A549 (cell line): Measurements from ENCODE around the gene NKAIN2. TPM values are rescaled to one million over a fixed set of nuclear protein-coding genes. Genes with fewer than 3 reads are reported as not detected.

Experiments used
- ATAC-seq, 2 experiments: fragments of 200-7000 bp in 1 of 2; fragments of >200 bp in 1 of 2; cut with Nextera tagmentation in 1 of 2; cut with Tn5 transposase in 1 of 2; 3 replicates each; pipeline versions ENCODE4 v1.8.0 to v1.9.1; 2018 to 2020; ENCODE audit warnings: mild to moderate bottlenecking in 1 of 2, moderate library complexity in 1 of 2
- CTCF ChIA-PET: fragments of 300-600 bp; sonication (Branson Sonifier 250); formaldehyde crosslinking; extraction: SDS; loops from one replicate; lab custom pipeline; 2021; ENCODE audit warnings: antibody characterized with exemption, inconsistent platforms; lab: Yijun Ruan, JAX
- POLR2A ChIA-PET: fragments of 350-600 bp; formaldehyde crosslinking; extraction: SDS; loops from one replicate; lab custom pipeline; 2021; ENCODE audit warnings: antibody characterized with exemption, inconsistent platforms; lab: Yijun Ruan, JAX
- DNase-seq, 2 experiments: peaks; one replicate each; pipeline versions ENCODE4 v3.0.0 to v3.0.0-alpha.2; 2011 to 2016; ENCODE audit warnings: low read depth in 1 of 2, low spot score in 1 of 2
- FAIRE-seq: peaks from 2 replicates; lab custom pipeline; 2011; peaks lifted over from hg19 to GRCh38; lab: Jason Lieb, UNC
- H3K27ac ChIP-seq, 2 experiments: fragments of >200 bp; sonication (Bioruptor Twin); formaldehyde crosslinking; 3 replicates each; pipeline ENCODE4 v1.5.1; 2016 to 2017
- H3K4me1 ChIP-seq: fragments of >200 bp; sonication (Bioruptor Twin); formaldehyde crosslinking; 3 replicates; pipeline ENCODE4 v1.6.1; 2016
- H3K4me2 ChIP-seq: fragments of >200 bp; sonication (Bioruptor Twin); formaldehyde crosslinking; 3 replicates; pipeline ENCODE4 v1.6.1; 2016
- H3K4me3 ChIP-seq: fragments of >200 bp; sonication (Bioruptor Twin); formaldehyde crosslinking; 3 replicates; pipeline ENCODE4 v1.5.1; 2016
- H3K9me3 ChIP-seq: fragments of >200 bp; sonication (Bioruptor Twin); formaldehyde crosslinking; 3 replicates; pipeline ENCODE4 v1.6.1; 2016
- BHLHE40 ChIP-seq: IDR thresholded peaks from 2 replicates; pipeline ENCODE4 v1.6.1; 2012; ENCODE audit warnings: low read depth, low read length, inconsistent platforms
- CBX2 ChIP-seq: fragments of 200-600 bp; sonication (generic); IDR thresholded peaks from 2 replicates; pipeline ENCODE4 v1.6.1; 2016; ENCODE audit warnings: low read depth, mild to moderate bottlenecking, borderline replicate concordance
- CEBPB ChIP-seq, 2 experiments: fragments of >200 bp in 1 of 2; sonication (Bioruptor Twin) in 1 of 2; formaldehyde crosslinking in 1 of 2; IDR thresholded peaks; 2 replicates each; pipeline ENCODE4 v1.6.1; 2012 to 2016
- E2F6 ChIP-seq: IDR thresholded peaks from 2 replicates; pipeline ENCODE4 v1.6.1; 2012; ENCODE audit warnings: low read depth, borderline replicate concordance
- ELK1 ChIP-seq: fragments of 150-350 bp; IDR thresholded peaks from 2 replicates; pipeline ENCODE4 v1.6.1; 2014; ENCODE audit warnings: low read depth, mild to moderate bottlenecking, low read length
- ESRRA ChIP-seq: fragments of 150-350 bp; IDR thresholded peaks from 2 replicates; pipeline ENCODE4 v1.6.1; 2014; ENCODE audit warnings: mild to moderate bottlenecking, low read length, borderline replicate concordance
- FOSB ChIP-seq: fragments of 250-450 bp; sonication (Bioruptor Pico); IDR thresholded peaks from 2 replicates; pipeline ENCODE4 v1.5.0; 2020; ENCODE audit warnings: mild to moderate bottlenecking, moderate library complexity
- FOXS1 ChIP-seq: fragments of 250-450 bp; sonication (Bioruptor Pico); IDR thresholded peaks from 2 replicates; pipeline ENCODE4 v1.5.0; 2020; ENCODE audit warnings: mild to moderate bottlenecking, moderate library complexity
- HOXA7 ChIP-seq: fragments of 250-450 bp; sonication (Bioruptor Pico); IDR thresholded peaks from 2 replicates; pipeline ENCODE4 v1.5.0; 2020; ENCODE audit warnings: mild to moderate bottlenecking, moderate library complexity
- HOXB5 ChIP-seq: fragments of 250-450 bp; sonication (Bioruptor Pico); IDR thresholded peaks from 2 replicates; pipeline ENCODE4 v1.5.0; 2020; ENCODE audit warnings: mild to moderate bottlenecking, moderate library complexity
- KDM1A ChIP-seq: fragments of 200-600 bp; sonication (generic); IDR thresholded peaks from 2 replicates; pipeline ENCODE4 v1.6.1; 2016; ENCODE audit warnings: low read depth, mild to moderate bottlenecking
- KDM5A ChIP-seq: fragments of 200-600 bp; sonication (generic); IDR thresholded peaks from 2 replicates; pipeline ENCODE4 v1.6.1; 2016; ENCODE audit warnings: antibody characterized with exemption, mild to moderate bottlenecking
- RAD21 ChIP-seq, 2 experiments: fragments of >200 bp in 1 of 2; sonication (Bioruptor Twin) in 1 of 2; formaldehyde crosslinking in 1 of 2; IDR thresholded peaks in 1 of 2; conservative IDR thresholded peaks in 1 of 2; 2 replicates in 1 of 2; 3 replicates in 1 of 2; pipeline ENCODE4 v1.6.1; 2012 to 2018; ENCODE audit warnings: inconsistent platforms in 1 of 2
- RCOR1 ChIP-seq: fragments of 150-350 bp; IDR thresholded peaks from 2 replicates; pipeline ENCODE4 v1.6.1; 2014; ENCODE audit warnings: antibody characterized with exemption, low read length, low read depth
- TFCP2L1 ChIP-seq: fragments of 250-450 bp; sonication (Bioruptor Pico); IDR thresholded peaks from 2 replicates; pipeline ENCODE4 v1.5.0; 2021; ENCODE audit warnings: mild to moderate bottlenecking
- TP53 ChIP-seq: fragments of 250-450 bp; sonication (Bioruptor Pico); IDR thresholded peaks from 2 replicates; pipeline ENCODE4 v1.5.0; 2021; ENCODE audit warnings: mild to moderate bottlenecking, moderate library complexity
- USF2 ChIP-seq: fragments of 450-650 bp; IDR thresholded peaks from 2 replicates; pipeline ENCODE4 v1.6.1; 2014; ENCODE audit warnings: antibody characterized with exemption
- ZC3H11A ChIP-seq: fragments of 450-650 bp; IDR thresholded peaks from 2 replicates; pipeline ENCODE4 v1.6.1; 2014; ENCODE audit warnings: antibody characterized with exemption, mild to moderate bottlenecking
- ZNF302 ChIP-seq: fragments of 250-450 bp; sonication (Bioruptor Pico); IDR thresholded peaks from 2 replicates; pipeline ENCODE4 v1.9.0; 2021; ENCODE audit warnings: inconsistent platforms, mild to moderate bottlenecking, moderate library complexity
- ZSCAN20 ChIP-seq: fragments of 250-450 bp; sonication (Bioruptor Pico); IDR thresholded peaks from 2 replicates; pipeline ENCODE4 v1.8.0; 2022; ENCODE audit warnings: mild to moderate bottlenecking, moderate library complexity
- WGBS: methylation state at CpG from one replicate; pipeline ENCODE4 v1.1.6; 2017; ENCODE audit errors: missing lambda C conversion rate; 5-methylcytosine and 5-hydroxymethylcytosine counted together
- polyA plus RNA-seq, 4 experiments: library from polyadenylated mRNA; depleted of rRNA in 3 of 4; stranded (reverse); fragments of >200 nt; fragmentation: RNase III in 1 of 4; extraction: RNeasy Plus Mini Kit Qiagen cat#74134 plus additional on column Dnase treatment in 1 of 4; gene quantifications; 2 replicates in 3 of 4; 3 replicates in 1 of 4; pipeline ENCODE4 v1.2.3, GENCODE V29; 2011 to 2017
- TF ChIP-seq, protein P1 (sequence below): fragments of 250-450 bp; sonication (Bioruptor Pico); IDR thresholded peaks from 2 replicates; pipeline ENCODE4 v1.5.0; 2020; ENCODE audit warnings: low read depth, mild to moderate bottlenecking, moderate library complexity

Gene NKAIN2
- polyA plus RNA-seq, 2 of the 4 experiments (the other 2 are of a cell fraction) = not detected

GRCh38 chr6:124721331-124721730, 917.7 kb downstream of the NKAIN2 start:
- FAIRE-seq = no peak
- H3K4me1 ChIP-seq = no peaks in the 10 kb centered on the region
- H3K9me3 ChIP-seq = no peaks in the 10 kb centered on the region
- no peak for DNase-seq
- H3K27ac ChIP-seq = no peak overlapping the region
- WGBS = 34% methylated on average over 7 of the region's 11 CpGs
- no peak for TF ChIP-seq RCOR1
- no peak for TF ChIP-seq ZC3H11A
- no peak for TF ChIP-seq E2F6
- TF ChIP-seq, all 56 proteins: peak for 0
- ATAC-seq = no peak
- POLR2A ChIA-PET = no interaction called here
- Histone ChIP-seq H3K4me2 (no peak overlapping the region), H3K4me3 (no peak overlapping the region)
- CTCF ChIA-PET = no interaction called here

GRCh38 chr6:124722141-124722878, 918.6 kb downstream of the NKAIN2 start:
- no peak for DNase-seq
- H3K27ac ChIP-seq = no peak overlapping the region
- H3K4me2 ChIP-seq = no peak overlapping the region
- no peaks in the 10 kb centered on the region for H3K4me1 ChIP-seq
- TF ChIP-seq ELK1 = no peak
- TF ChIP-seq ESRRA = no peak
- TF ChIP-seq, protein P1, sequence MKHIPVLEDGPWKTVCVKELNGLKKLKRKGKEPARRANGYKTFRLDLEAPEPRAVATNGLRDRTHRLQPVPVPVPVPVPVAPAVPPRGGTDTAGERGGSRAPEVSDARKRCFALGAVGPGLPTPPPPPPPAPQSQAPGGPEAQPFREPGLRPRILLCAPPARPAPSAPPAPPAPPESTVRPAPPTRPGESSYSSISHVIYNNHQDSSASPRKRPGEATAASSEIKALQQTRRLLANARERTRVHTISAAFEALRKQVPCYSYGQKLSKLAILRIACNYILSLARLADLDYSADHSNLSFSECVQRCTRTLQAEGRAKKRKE (CRISPR knock-in tag) = no peak
- no peak for TF ChIP-seq USF2
- no peak for TF ChIP-seq KDM1A
- no peak for TF ChIP-seq HOXB5 (CRISPR knock-in tag)
- TF ChIP-seq CBX2 = no peak
- TF ChIP-seq ZSCAN20 (CRISPR knock-in tag) = no peak
- TF ChIP-seq ZNF302 = no peak
- no peak for TF ChIP-seq RAD21 (conservative IDR thresholded peaks at IDR 0.05 in 1 of 2, IDR thresholded peaks at IDR 0.05 in 1 of 2)
- no peak for TF ChIP-seq BHLHE40
- no peak for TF ChIP-seq FOSB (CRISPR knock-in tag)
- TF ChIP-seq TFCP2L1 = no peak
- no peak for TF ChIP-seq CEBPB (IDR thresholded peaks at IDR 0.05)
- no peak for TF ChIP-seq FOXS1 (CRISPR knock-in tag)
- no peak for TF ChIP-seq RCOR1
- no peak for TF ChIP-seq TP53 (CRISPR knock-in tag)
- TF ChIP-seq E2F6 = no peak
- no peak for TF ChIP-seq KDM5A
- no peak for TF ChIP-seq HOXA7 (CRISPR knock-in tag)
- 21% methylated on average over 3 of the region's 3 CpGs for WGBS
- POLR2A ChIA-PET = no interaction called here
- H3K9me3 ChIP-seq = no peaks in the 10 kb centered on the region
- ATAC-seq = no peak
- CTCF ChIA-PET = interaction anchor here (0.6 kb wide), 1 partner anchor 14 kb away, joined by 3 read pairs; no protein-coding TSS in a partner anchor
- no peak for FAIRE-seq
- no peak overlapping the region for H3K4me3 ChIP-seq
